H9 (cell line): ENCODE data around the gene TTC1. TPM values are rescaled to one million over a fixed set of nuclear protein-coding genes. Genes with fewer than 3 reads are reported as not detected.
A peak's percentile ranks its signal among the peaks of the same experiment; 100 is the strongest.

Source experiments
- DNase-seq: peaks from one replicate; pipeline ENCODE4 v3.0.0-alpha.2; 2017
- H2AFZ ChIP-seq: one replicate; pipeline ENCODE4 v1.6.1; 2013; ENCODE audit warnings: mild to moderate bottlenecking, low read length, control low read depth, moderate library complexity
- H2AK5ac ChIP-seq: 2 replicates; pipeline ENCODE4 v1.6.1; 2013; ENCODE audit warnings: low read length, control low read depth, mixed read lengths; ENCODE audit not compliant: insufficient read length
- H2BK120ac ChIP-seq: one replicate; pipeline ENCODE4 v1.6.1; 2013; ENCODE audit warnings: low read depth, mild to moderate bottlenecking, low read length, control low read depth, inconsistent platforms; ENCODE audit not compliant: poor library complexity, severe bottlenecking
- H2BK12ac ChIP-seq: 2 replicates; pipeline ENCODE4 v1.6.1; 2013; ENCODE audit warnings: low read length, control low read depth, mixed read lengths, low read depth; ENCODE audit not compliant: insufficient read length
- H2BK15ac ChIP-seq: 2 replicates; pipeline ENCODE4 v1.6.1; 2013; ENCODE audit warnings: low read depth, low read length, control low read depth
- H2BK20ac ChIP-seq: one replicate; pipeline ENCODE4 v1.6.1; 2013; ENCODE audit warnings: low read depth, mild to moderate bottlenecking, low read length, control low read depth, inconsistent platforms; ENCODE audit not compliant: poor library complexity, severe bottlenecking
- H2BK5ac ChIP-seq: 2 replicates; pipeline ENCODE4 v1.6.1; 2013; ENCODE audit warnings: low read length, control low read depth, mixed read lengths; ENCODE audit not compliant: insufficient read length
- H3K14ac ChIP-seq: 2 replicates; pipeline ENCODE4 v1.6.1; 2013; ENCODE audit warnings: low read length, control low read depth; ENCODE audit not compliant: insufficient read depth
- H3K18ac ChIP-seq: 2 replicates; pipeline ENCODE4 v1.6.1; 2013; ENCODE audit warnings: low read depth, mild to moderate bottlenecking, mixed read lengths, low read length, control low read depth; ENCODE audit not compliant: insufficient read length
- H3K23ac ChIP-seq: 2 replicates; pipeline ENCODE4 v1.6.1; 2013; ENCODE audit warnings: low read length, control low read depth, mixed read lengths, low read depth; ENCODE audit not compliant: insufficient read length
- H3K23me2 ChIP-seq: 2 replicates; pipeline ENCODE4 v1.6.1; 2013; ENCODE audit warnings: low read depth, mild to moderate bottlenecking, mixed read lengths, low read length, control low read depth; ENCODE audit not compliant: insufficient read length, poor library complexity, severe bottlenecking
- H3K27ac ChIP-seq: 2 replicates; pipeline ENCODE4 v1.5.1; 2013; ENCODE audit warnings: low read length, control low read depth, mixed read lengths, low read depth; ENCODE audit not compliant: insufficient read length
- H3K27me3 ChIP-seq: 2 replicates; pipeline ENCODE4 v1.6.1; 2013; ENCODE audit warnings: low read length, control low read depth, inconsistent platforms; ENCODE audit not compliant: insufficient read depth
- H3K4ac ChIP-seq: 2 replicates; pipeline ENCODE4 v1.6.1; 2013; ENCODE audit warnings: low read depth, mild to moderate bottlenecking, control low read depth, inconsistent platforms, low read length, moderate library complexity
- H3K4me1 ChIP-seq: 2 replicates; pipeline ENCODE4 v1.6.1; 2013; ENCODE audit warnings: low read length, control low read depth, inconsistent platforms; ENCODE audit not compliant: insufficient read depth
- H3K4me2 ChIP-seq: 2 replicates; pipeline ENCODE4 v1.6.1; 2013; ENCODE audit warnings: low read length, control low read depth, mixed read lengths; ENCODE audit not compliant: insufficient read length, insufficient read depth
- H3K56ac ChIP-seq: 2 replicates; pipeline ENCODE4 v1.6.1; 2013; ENCODE audit warnings: low read depth, mild to moderate bottlenecking, mixed read lengths, low read length, control low read depth; ENCODE audit not compliant: insufficient read length
- H3K79me1 ChIP-seq: 2 replicates; pipeline ENCODE4 v1.6.1; 2013; ENCODE audit warnings: low read depth, mild to moderate bottlenecking, moderate library complexity, low read length, control low read depth, inconsistent platforms; ENCODE audit not compliant: insufficient read depth, poor library complexity, severe bottlenecking
- H3K79me2 ChIP-seq: 2 replicates; pipeline ENCODE4 v1.6.1; 2013; ENCODE audit warnings: low read length, control low read depth, inconsistent platforms; ENCODE audit not compliant: insufficient read depth
- H3K9ac ChIP-seq: 2 replicates; pipeline ENCODE4 v1.6.1; 2013; ENCODE audit warnings: low read length, control low read depth, mixed read lengths; ENCODE audit not compliant: insufficient read length; ENCODE audit errors: extremely low read depth
- H3K9me3 ChIP-seq: one replicate; pipeline ENCODE4 v1.6.1; 2013; ENCODE audit warnings: low read depth, low read length, inconsistent platforms; ENCODE audit not compliant: control insufficient read depth
- H3T11ph ChIP-seq: one replicate; pipeline ENCODE4 v1.6.1; 2013; ENCODE audit warnings: mild to moderate bottlenecking, low read length, control low read depth, inconsistent platforms
- H4K20me1 ChIP-seq: one replicate; pipeline ENCODE4 v1.6.1; 2013; ENCODE audit not compliant: control insufficient read depth, insufficient read length, insufficient read depth
- H4K5ac ChIP-seq: 2 replicates; pipeline ENCODE4 v1.6.1; 2013; ENCODE audit warnings: low read depth, mild to moderate bottlenecking, mixed read lengths, low read length, control low read depth; ENCODE audit not compliant: insufficient read length
- H4K8ac ChIP-seq: replicated peaks from 2 replicates; pipeline ENCODE4 v1.6.1; 2013; ENCODE audit warnings: low read length, control low read depth, mixed read lengths, low read depth; ENCODE audit not compliant: insufficient read length
- H4K91ac ChIP-seq: 2 replicates; pipeline ENCODE4 v1.6.1; 2013; ENCODE audit warnings: low read depth, mild to moderate bottlenecking, moderate library complexity, mixed read lengths, low read length, control low read depth; ENCODE audit not compliant: insufficient read length
- H3K27ac Mint-ChIP-seq, 3 experiments: 2 replicates in 2 of 3; 3 replicates in 1 of 3; pipeline ENCODE4 v1.8.0; 2020 to 2021; ENCODE audit warnings: mixed read lengths in 3 of 3, mild to moderate bottlenecking in 1 of 3, moderate library complexity in 1 of 3
- H3K27me3 Mint-ChIP-seq: 2 replicates; pipeline ENCODE4 v1.8.0; 2021; ENCODE audit warnings: low read depth, mild to moderate bottlenecking, moderate library complexity, mixed read lengths
- H3K36me3 Mint-ChIP-seq, 3 experiments: 2 replicates in 2 of 3; 3 replicates in 1 of 3; pipeline ENCODE4 v1.8.0; 2020 to 2021; ENCODE audit warnings: low read depth in 3 of 3, mixed read lengths in 3 of 3; ENCODE audit not compliant: insufficient read depth in 1 of 3
- H3K4me1 Mint-ChIP-seq, 2 experiments: 2 replicates each; pipeline ENCODE4 v1.8.0; 2020; ENCODE audit warnings: mixed read lengths in 2 of 2
- H3K4me3 Mint-ChIP-seq, 2 experiments: 2 replicates in 1 of 2; 3 replicates in 1 of 2; pipeline ENCODE4 v1.8.0; 2020 to 2021; ENCODE audit warnings: mild to moderate bottlenecking in 2 of 2, mixed read lengths in 2 of 2, moderate library complexity in 1 of 2
- H3K9me3 Mint-ChIP-seq, 2 experiments: 2 replicates in 1 of 2; 3 replicates in 1 of 2; pipeline ENCODE4 v1.8.0; 2020; ENCODE audit warnings: mild to moderate bottlenecking in 2 of 2, mixed read lengths in 2 of 2, moderate library complexity in 1 of 2
- CTCF ChIP-seq: fragments of 200-600 bp; sonication (generic); conservative IDR thresholded peaks from 3 replicates; pipeline ENCODE4 v1.8.0; 2021; ENCODE audit warnings: antibody characterized with exemption, mild to moderate bottlenecking
- WGBS: extraction: QIAGEN DNeasy Blood & Tissue Kit; methylation state at CpG from one replicate; pipeline ENCODE4 v1.1.7; 2013; ENCODE audit warnings: missing lambda C conversion rate, low lambda C conversion rate, mixed read lengths; ENCODE audit not compliant: insufficient read length; ENCODE audit errors: extremely low coverage; 5-methylcytosine and 5-hydroxymethylcytosine counted together
- total RNA-seq: library from RNA; stranded (reverse); gene quantifications from 2 replicates; pipeline ENCODE4 v1.2.1, GENCODE V29; 2021

Gene TTC1
- total RNA-seq, 1 experiment from 2014 or later: 62.6 TPM

- H3K4ac ChIP-seq: no peak overlapping the region
- no peak overlapping the region for H3K23ac ChIP-seq
- no peak overlapping the region for H3K27ac ChIP-seq
- Mint-ChIP-seq H3K4me3 (peak overlapping the region; percentile 8 to 47), H3K4me1 (peaks cover 47 to 49% of the 10 kb centered on the region in 2 experiments), H3K9me3 (no peaks in the 10 kb centered on the region), H3K36me3 (peaks cover 14 to 32% (median 25%) of the 10 kb centered on the region in 3 experiments; a peak in 6 of 7 replicates), H3K27ac (peak overlapping the region; percentile 31 to 80 (median 49); a peak in 5 of 7 replicates), H3K27me3 (no peaks in the 10 kb centered on the region)
- no peaks in the 10 kb centered on the region for H3K79me1 ChIP-seq
- H2BK5ac ChIP-seq: no peak overlapping the region
- H3K23me2 ChIP-seq: no peaks in the 10 kb centered on the region
- H2BK15ac ChIP-seq: no peak overlapping the region
- no peaks in the 10 kb centered on the region for H3K79me2 ChIP-seq
- H3K9me3 ChIP-seq: no peaks in the 10 kb centered on the region
- H3K18ac ChIP-seq: no peak overlapping the region
- H2AK5ac ChIP-seq: no peak overlapping the region
- no peak overlapping the region for H2BK12ac ChIP-seq
- no peak overlapping the region for H3K14ac ChIP-seq
- no peak overlapping the region for H3K56ac ChIP-seq
- H2BK20ac ChIP-seq: no peak overlapping the region
- no CpG with 5 or more reads among the region's 3 CpGs for WGBS
- no peak overlapping the region for H2AFZ ChIP-seq
- H3K27me3 ChIP-seq: no peaks in the 10 kb centered on the region
- H4K91ac ChIP-seq: no peak overlapping the region
- no peak for TF ChIP-seq CTCF
- no peak for DNase-seq
- no peak overlapping the region for H2BK120ac ChIP-seq
- no peak overlapping the region for H4K8ac ChIP-seq
- H4K20me1 ChIP-seq: no peaks in the 10 kb centered on the region
- H3K4me1 ChIP-seq: peaks cover 11% of the 10 kb centered on the region; the same call in 1 of the 2 replicates
- no peak overlapping the region for H4K5ac ChIP-seq
- no peak overlapping the region for H3K9ac ChIP-seq
- peak overlapping the region; percentile 18 for H3K4me2 ChIP-seq
- H3T11ph ChIP-seq: no peak overlapping the region
Observed at GRCh38 chr5:160042671-160043070, 33.7 kb downstream of the TTC1 start.
